HG03575 (cell line): ENCODE data around the gene SAPCD1.

Experiments used
- ATAC-seq: cut with Tn5 transposase; IDR thresholded peaks from one replicate; pipeline ENCODE4 v1.9.1; 2021; ENCODE audit not compliant: unreplicated experiment, insufficient number of reproducible peaks, low FRiP score; ENCODE audit errors: extremely low read depth

Gene SAPCD1

DNA sequence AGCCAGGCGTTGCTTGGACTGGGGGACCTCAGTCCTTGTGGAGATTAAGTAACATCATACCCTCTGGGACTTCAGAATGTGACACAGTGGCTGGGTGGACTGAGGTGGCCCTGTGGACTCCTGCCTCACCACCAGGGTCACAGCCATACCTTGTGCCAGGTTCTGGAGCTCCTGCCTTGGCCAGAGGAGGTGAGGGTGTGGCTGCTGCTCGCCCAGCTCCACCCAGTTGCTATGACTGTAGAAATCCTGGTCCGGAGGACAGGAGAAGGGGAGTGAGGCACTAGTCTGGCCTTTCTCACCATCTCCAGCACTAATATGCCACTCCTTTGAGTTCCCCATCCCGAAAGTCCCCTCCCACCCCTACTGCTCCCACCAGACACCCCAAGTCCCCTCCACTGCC lies 12.7 kb downstream of the SAPCD1 start:
- ATAC-seq, result no peak

DNA sequence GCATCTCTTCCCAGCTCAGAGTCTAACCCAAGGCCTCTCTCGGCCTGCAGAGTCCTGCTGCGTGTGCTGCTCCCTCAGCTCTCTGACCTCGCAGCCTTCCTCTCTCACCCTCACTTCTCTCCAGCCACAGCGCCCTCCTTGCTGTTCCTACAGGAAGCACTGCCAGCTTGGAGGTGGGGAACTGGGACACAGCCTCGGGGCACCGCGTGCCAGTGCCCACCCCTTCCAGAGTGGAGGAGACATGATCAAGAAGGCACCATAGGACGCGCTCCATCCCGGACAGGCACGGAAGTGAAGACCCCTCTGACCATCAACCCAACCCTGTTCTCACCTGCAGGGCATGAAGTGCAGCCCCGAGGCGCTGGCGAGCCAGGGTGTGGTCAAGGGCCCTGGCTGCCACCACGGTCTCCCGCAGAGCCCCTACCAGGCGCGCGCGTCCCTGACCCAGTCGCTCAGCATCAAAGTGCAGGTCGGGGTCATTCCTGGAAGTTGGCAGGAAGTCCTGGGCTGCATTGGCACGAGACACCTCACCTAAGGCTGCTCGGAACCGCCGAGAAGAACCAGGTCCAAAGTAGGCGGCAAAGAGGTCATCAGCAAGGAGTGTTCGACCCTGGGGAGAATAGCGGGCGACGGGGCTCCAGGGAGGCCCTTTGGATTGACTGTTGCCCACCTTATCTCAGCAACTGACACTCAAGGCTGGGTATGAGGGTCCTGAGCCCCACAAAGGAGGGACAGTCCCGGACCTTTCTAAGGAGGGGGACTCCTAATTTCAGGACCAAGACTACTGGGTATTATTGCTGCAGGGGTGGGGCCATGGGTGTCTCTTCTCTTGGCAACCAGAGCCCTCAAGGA lies 13.4 kb downstream of the SAPCD1 start:
- ATAC-seq, result no peak

DNA sequence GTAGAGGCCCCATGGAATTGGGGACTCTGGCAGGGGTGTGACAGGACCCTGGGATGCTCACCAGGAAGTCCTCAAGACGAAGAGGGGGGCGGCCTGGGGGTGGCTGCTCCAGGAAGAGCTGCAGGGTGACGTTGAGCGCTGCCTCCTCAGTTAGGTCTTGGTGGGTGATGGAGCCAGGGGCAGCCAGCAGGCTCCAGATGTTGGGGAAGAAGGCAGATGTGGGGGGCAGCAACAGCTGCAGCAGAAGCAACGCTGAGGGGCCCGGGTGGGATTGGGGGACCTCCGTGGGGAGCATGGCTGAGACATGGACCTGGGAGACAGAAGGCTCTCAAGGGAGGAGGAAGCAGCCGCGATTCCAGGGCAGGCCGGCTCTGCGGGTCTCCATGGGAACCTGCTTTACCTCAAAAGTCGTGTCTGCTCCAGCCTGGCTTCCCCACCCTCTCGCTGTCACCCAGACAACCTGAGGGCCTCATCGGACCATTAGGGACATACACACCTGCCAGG lies 14.1 kb downstream of the SAPCD1 start:
- ATAC-seq, result no peak

GRCh38 chr6:31776989-31777666 lies 14.7 kb downstream of the SAPCD1 start, which contains the start of gene VWA7:
Gene VWA7 (minus strand): TSS chr6:31777328. CDS start chr6:31776779, 549 bp downstream.
- ATAC-seq, result no peak

DNA sequence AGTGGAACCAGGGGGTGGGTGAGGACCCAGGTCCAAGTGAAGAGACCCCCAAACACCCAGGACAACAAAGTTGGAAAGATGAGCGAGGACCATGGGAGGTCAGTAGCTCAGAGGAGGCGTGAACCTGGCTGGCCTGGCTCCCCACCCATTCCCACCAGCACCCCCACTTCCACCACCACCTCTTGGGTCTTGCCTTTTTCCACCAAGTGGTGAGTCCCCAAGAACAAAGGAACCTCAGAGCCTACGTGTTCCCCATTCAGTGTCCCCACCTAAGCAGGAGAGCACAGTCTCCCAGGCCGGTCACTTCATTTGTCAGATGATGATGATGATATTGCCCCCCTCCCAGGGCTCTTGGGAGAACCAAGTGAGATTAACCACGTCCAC lies 15.2 kb downstream of the SAPCD1 start:
- ATAC-seq, result no peak

- no peak for ATAC-seq
Observed at GRCh38 chr6:31778193-31778592, 15.7 kb downstream of the SAPCD1 start.

- ATAC-seq, result no peak
Observed at GRCh38 chr6:31778999-31779885, 16.8 kb downstream of the SAPCD1 start.

DNA sequence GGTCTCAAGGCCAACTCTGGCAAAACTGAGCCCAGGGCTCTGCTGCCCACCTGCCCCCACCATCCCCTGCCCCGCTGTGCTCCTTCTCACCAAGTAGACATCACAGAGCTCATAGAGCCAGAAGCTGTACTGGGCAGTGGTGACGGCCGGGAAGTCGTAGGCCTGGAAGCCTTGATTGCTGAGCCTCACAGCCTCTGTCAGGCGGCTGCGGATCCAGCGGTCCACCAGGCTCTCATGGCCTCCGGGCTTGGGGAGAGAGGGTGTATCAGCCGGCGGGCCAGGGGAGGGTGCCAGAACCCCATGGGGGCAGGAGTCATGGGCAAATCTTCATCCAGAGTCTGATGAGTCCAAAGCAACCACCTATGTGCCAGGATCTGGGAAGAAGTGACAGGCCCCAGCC lies 17.5 kb downstream of the SAPCD1 start:
- no peak for ATAC-seq

GRCh38 chr6:31780507-31781243 lies 18.2 kb downstream of the SAPCD1 start:
- ATAC-seq, result no peak

GRCh38 chr6:31781244-31782125 lies 19.0 kb downstream of the SAPCD1 start:
- no peak for ATAC-seq

DNA sequence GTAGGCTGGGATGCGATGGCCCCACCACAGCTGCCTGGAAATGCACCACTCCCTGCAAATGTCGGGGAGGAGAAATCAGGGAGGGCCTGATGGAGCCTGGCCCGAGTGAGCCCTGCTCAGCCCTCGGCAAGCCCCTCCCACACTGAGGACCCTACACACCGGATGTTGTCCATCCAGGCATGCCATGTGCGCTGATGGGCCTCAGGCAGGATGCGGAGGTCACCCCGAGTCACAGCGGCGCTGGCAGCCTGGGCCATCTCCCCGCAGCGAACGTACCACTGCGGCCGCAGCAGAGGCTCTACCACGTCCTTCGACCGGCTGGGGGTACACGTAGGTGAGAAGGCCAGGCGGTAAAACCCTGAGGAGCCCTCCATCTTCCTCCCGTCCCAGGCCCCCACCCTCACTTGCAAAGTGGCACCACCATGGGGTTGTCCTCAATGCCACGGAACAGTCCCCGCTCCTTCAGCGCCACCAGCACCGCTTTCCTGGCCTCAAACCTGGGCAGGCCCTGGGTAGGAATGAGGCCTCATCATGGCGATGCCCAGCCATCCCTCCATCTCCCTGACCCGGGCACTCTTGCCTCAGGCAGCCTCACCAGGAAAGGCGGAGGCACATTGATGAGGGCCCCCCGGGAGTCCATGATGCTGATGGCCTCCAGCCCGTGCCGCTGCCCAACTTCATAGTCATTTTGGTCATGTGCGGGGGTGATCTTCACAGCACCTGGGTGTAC lies 19.8 kb downstream of the SAPCD1 start:
- no peak for ATAC-seq

GRCh38 chr6:31784098-31784925 lies 21.9 kb downstream of the SAPCD1 start:
- ATAC-seq, result no peak

DNA sequence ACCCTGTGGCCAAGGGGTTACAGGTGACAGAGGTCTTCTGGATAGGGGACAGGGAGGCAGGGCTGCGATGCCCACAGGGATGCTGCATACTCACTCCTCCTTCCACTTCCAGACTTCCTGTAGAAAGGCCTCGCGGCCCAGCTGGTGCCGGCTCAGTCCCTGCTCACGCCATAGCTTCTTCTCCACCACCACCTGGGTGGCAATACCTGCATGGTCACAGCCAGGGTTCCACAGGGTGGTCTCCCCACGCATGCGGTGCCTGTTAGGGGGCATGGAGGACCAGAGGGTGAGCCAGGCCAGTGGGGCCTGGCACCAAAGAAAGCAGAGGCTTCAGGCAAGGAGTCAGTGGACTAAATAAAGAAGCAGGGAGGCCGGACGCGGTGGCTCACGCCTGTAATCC lies 23.0 kb downstream of the SAPCD1 start:
- ATAC-seq, result no peak

DNA sequence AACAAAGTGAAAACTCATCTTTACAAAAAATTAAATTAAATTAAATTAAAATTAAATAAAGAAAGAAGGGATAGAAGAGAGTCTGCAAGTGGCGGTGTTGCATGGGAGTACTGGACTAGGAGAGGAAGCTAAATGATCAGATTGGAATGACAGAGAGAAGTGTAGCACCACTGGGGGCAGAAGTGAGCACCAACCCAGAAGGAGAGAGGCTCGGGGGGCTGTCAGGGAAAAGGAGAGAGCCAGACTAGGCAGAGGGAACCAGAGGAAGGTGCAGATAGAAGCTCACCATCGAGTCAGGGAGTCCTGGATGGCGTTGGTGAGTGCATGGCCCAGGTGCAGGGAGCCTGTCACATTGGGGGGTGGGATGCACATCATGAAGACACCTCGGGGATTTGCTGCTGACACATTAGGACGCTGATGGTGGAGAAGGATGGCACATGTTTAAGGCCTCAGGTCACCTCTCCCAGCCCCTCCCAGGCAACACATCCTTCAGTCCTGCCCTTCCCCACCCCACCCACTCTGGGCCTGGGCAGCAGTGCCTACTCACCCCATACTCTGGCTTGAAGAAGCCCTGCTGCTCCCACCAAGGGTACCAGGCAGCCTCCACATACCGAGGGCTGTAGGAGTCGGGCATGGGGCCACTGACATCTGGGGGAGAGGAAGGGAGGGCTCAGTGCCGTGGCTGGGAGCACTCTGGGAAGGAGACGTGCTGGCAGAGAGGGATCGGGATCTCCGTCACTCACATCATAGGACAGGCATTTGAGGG lies 29.1 kb downstream of the SAPCD1 start:
- no peak for ATAC-seq

DNA sequence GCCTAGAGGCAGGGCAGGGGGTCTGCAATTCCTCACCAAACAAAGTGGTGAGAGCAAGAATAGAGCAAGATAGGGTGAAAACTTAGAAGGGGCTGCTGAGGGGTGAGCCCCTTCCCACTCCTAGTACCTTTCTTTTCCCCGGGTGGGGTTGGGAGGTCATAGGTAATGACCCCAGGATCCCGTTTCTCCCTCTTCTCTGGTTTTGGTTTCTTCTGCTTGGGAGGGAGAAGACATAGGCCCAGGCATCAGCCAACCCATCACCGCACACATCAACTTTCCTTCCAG lies 29.6 kb downstream of the SAPCD1 start:
- no peak for ATAC-seq

DNA sequence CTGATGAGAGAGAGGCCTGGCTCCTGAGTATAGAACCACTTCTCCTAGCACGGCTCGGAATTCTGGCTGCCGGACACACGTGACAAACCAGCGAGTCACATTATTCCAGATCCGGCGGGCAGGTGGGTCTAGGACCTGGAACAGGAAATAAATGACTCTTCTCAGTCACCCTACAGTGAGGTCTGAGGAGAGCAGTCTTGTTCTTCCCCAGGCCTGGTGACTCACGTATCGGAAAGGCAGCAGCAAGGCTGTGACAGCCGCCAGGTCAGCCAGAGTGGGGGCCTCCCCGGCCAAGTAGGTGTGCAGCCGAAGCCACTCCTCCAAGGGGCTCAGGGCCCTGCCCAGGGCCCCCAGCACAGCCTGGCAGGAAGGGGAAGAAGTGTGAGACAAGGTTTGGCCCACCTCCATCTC lies 30.3 kb downstream of the SAPCD1 start:
- no peak for ATAC-seq
